PFSK-1 (cell line): ENCODE data around the gene SLC50A1.

Experiments used
- FOXP2 ChIP-seq: optimal IDR thresholded peaks from 2 replicates; pipeline ENCODE3; 2011; ENCODE audit warnings: borderline replicate concordance, control low read depth, inconsistent platforms; ENCODE audit not compliant: insufficient read depth; ENCODE audit errors: extremely low read length, extremely low read depth
- POLR2AphosphoS5 ChIP-seq: IDR thresholded peaks from 2 replicates; pipeline ENCODE4 v1.6.1; 2012; ENCODE audit warnings: low read depth, mild to moderate bottlenecking, control low read depth, low read length, moderate library complexity
- SIN3A ChIP-seq: IDR thresholded peaks from 2 replicates; pipeline ENCODE4 v1.6.1; 2012; ENCODE audit warnings: mild to moderate bottlenecking, low read length, moderate library complexity, borderline replicate concordance; ENCODE audit not compliant: insufficient read depth

DNA sequence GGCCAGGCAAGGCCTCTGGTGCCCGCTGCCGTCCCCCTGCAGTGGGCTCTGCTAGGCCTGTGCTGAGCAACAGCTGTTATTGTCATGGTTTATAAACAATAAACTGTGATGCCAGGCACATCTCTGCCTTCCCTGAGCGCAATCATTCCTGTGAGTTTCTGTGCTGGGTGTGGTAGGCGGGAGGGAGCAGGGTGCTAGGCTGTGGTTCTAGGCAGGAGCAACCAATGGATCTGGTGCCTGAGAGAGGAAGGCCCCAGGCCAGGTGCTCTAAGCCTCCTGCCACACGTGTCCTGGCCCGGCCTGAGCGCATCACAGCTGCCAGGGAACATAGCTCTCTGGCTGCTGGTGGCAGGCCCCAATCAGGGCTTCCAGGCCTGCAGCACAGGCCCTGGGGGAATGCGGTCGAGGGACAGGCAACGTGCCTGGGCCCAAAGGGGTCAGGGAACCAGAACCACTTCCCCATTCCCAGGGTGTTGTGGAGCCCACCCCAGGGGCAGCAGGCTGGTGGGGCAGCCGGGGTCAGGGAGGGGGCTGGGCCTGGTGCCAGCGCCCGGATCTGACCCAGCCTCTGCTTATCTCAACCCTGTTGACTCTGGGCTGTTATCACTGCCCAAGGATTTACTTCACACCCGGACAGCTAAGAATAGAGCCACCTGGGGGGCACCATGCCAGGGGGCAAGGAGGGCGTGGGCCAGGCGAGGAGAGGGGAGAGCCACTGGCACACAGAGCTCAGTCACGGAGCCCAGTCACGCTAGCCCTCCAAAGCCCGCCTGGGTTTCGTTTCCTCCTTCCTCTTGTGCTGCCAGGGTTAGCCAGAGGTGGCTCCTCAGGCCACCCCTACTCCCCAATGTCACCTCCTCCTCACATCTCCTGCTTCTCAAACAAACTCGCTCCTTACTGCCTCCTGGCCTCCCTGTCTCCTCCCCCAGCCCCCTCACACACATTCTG lies 49.5 kb downstream of the SLC50A1 start:
- TF ChIP-seq POLR2AphosphoS5 (no peak), SIN3A (no peak), FOXP2 (no peak)
